ENCODE results near the gene OCSTAMP.

Gene OCSTAMP

DNA sequence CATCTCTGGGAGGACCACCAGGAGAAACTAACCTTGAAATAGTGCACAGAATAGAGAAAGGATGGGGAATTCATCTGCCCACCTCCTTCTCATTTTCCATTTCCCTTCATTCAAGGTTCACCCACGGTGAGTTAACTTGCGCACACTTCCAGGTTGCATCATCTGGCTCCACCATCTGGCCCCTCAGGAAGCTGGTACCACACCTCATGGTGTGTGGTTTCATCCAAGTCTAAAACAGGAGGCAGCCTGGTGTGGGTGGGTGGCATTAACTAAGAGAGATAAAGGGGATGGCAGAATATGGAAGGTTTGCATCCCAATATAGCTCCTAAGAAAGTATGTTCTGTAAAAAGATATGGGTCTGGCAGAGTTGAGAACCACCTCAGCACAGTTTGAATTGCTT lies 40.9 kb downstream of the OCSTAMP start:
- DNase-seq, result no peak

DNA sequence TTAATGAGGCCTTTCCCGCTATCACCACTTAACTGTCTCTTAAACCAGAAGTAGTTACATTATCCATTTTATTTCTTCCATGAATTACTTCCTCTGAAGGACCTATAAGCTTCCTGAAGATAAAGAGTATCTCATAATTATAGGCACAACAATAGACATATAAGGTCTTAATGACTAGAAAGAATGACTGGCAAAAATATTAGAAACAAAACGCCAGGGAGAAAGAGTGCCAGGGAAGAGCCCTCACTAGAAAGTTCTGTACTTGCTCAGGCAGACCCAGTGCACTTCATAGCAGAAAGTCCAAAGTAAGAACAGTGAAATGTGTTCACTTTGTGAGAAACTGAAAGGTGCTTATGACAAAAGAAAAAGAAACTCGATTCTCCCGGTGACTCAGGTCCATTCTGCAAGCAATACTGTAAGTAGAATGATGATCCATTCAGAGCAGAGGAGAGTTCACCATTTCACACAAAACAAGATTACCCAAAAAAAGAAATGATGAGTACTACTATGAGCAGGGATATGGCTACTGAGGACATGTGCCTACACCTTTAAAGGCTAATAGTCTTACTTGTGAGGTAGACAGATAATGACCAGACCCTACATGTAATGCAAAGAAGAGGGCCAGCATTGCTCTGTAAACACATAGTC lies 42.6 kb downstream of the OCSTAMP start:
- no peak for DNase-seq

DNA sequence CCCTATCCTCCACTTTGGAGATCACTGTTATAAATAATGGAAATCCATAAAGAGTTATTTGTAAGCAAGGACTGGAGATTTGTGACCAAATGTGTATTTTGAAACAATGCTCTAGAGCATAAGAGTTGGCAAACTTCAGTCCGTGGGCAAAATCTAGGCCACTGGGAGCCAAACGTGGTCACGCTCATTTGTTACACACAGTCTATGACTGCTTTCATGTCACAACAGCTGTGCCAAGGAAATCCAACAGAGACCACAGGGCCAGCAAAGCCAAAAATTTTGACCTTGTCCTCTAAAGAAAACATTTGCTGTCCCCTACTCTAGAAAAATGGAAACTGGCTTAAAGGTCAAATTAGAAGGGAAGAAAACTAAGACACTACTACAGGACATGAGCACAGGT lies 44.9 kb downstream of the OCSTAMP start:
- DNase-seq, result no peak

DNA sequence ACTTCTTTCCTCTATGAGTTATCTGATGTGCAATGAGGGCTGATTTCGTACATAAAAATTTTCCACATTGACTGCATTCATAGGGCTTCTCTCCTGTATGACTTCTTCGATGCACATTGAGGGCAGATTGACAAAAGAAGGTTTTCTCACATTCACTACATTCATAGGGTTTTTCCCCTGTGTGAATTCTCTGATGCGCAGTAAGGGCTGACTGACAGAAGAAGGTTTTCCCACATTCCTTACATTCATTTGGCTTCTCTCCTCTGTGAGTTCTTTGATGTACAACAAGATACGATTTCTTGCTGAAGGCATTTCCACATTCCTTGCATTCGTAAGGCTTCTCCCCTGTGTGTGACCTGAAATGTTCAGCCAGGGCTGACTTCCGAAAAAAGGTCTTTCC lies 48.5 kb downstream of the OCSTAMP start:
- DNase-seq, result no peak

GRCh38 chr20:46501337-46501942 lies 49.0 kb downstream of the OCSTAMP start:
- no peak for DNase-seq

GRCh38 chr20:46494077-46494476 lies 56.4 kb downstream of the OCSTAMP start:
- no peak for DNase-seq

DNA sequence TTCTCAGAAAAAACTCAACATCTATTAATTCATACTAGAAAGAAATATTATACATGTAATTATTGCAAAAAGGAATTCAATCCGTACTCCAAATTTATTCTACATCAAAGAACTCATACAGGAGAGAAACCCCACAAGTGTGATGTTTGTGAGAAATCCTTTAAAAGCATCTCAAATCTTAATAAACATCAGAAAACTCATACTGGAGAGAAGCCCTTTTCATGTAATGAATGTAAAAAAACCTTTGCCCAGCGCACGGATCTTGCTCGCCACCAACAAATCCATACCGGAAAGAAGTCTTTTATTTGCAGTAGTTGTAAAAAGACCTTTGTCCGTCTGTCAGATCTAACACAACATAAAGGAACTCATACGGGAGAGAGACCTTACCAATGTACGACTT lies 59.1 kb downstream of the OCSTAMP start:
- no peak for DNase-seq
